ENCODE data around the gene TMEM8B.

- TF ChIP-seq, protein P1, sequence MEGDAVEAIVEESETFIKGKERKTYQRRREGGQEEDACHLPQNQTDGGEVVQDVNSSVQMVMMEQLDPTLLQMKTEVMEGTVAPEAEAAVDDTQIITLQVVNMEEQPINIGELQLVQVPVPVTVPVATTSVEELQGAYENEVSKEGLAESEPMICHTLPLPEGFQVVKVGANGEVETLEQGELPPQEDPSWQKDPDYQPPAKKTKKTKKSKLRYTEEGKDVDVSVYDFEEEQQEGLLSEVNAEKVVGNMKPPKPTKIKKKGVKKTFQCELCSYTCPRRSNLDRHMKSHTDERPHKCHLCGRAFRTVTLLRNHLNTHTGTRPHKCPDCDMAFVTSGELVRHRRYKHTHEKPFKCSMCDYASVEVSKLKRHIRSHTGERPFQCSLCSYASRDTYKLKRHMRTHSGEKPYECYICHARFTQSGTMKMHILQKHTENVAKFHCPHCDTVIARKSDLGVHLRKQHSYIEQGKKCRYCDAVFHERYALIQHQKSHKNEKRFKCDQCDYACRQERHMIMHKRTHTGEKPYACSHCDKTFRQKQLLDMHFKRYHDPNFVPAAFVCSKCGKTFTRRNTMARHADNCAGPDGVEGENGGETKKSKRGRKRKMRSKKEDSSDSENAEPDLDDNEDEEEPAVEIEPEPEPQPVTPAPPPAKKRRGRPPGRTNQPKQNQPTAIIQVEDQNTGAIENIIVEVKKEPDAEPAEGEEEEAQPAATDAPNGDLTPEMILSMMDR (IDR thresholded peaks at IDR 0.05), result no peak
- TF ChIP-seq POLR2A (IDR thresholded peaks at IDR 0.05) (no peak), EP300 (IDR thresholded peaks at IDR 0.05) (no peak), POLR2AphosphoS5 (IDR thresholded peaks at IDR 0.05) (no peak)
Observed at GRCh38 chr9:35836595-35836994, 7.6 kb downstream of the TMEM8B start.

Measured in gastroesophageal sphincter (tissue), 3 donors.